Skeletal muscle satellite cell (primary cell): ENCODE data around the gene LIPH.
"Not testable (repeated sequence)": the region's sequence is repeated elsewhere in the genome, so short reads cannot be mapped to it uniquely, and the experiment has no call there.

Experiments used
- H3K27me3 ChIP-seq: 2 replicates; pipeline ENCODE4 v1.7.0; 2013; ENCODE audit warnings: low read length; ENCODE audit not compliant: control insufficient read depth, insufficient read depth
- H3K36me3 ChIP-seq: 2 replicates; pipeline ENCODE4 v1.7.0; 2013; ENCODE audit warnings: mild to moderate bottlenecking, control low read depth, low read length; ENCODE audit not compliant: insufficient read depth
- H3K4me1 ChIP-seq: 2 replicates; pipeline ENCODE4 v1.7.0; 2013; ENCODE audit warnings: low read length; ENCODE audit not compliant: control insufficient read depth, insufficient read depth
- H3K4me2 ChIP-seq: 2 replicates; pipeline ENCODE4 v1.7.0; 2013; ENCODE audit warnings: mild to moderate bottlenecking, low read length
- H3K4me3 ChIP-seq: 2 replicates; pipeline ENCODE4 v1.7.0; 2013; ENCODE audit warnings: low read length
- H3K9ac ChIP-seq: 2 replicates; pipeline ENCODE4 v1.7.0; 2013; ENCODE audit warnings: mild to moderate bottlenecking, low read depth, low read length, moderate library complexity
- H3K9me3 ChIP-seq: replicated peaks from 2 replicates; pipeline ENCODE4 v1.7.0; 2013; ENCODE audit warnings: mild to moderate bottlenecking, control low read depth, low read length

The LIPH gene

GRCh38 chr3:185572183-185572582, 19.8 kb upstream of the LIPH start:
- Histone ChIP-seq H3K36me3 (no peaks in the 10 kb centered on the region), H3K4me1 (no peaks in the 10 kb centered on the region), H3K4me3 (no peak overlapping the region), H3K4me2 (no peak overlapping the region), H3K9ac (no peak overlapping the region), H3K27me3 (peaks cover 15% of the 10 kb centered on the region), H3K9me3 (no peaks in the 10 kb centered on the region)

- H3K4me3 ChIP-seq: no peak overlapping the region
- peaks cover 11% of the 10 kb centered on the region for H3K27me3 ChIP-seq
Measured at GRCh38 chr3:185561958-185562357, 9.6 kb upstream of the LIPH start.

GRCh38 chr3:185561374-185561943, 9.1 kb upstream of the LIPH start:
- Histone ChIP-seq H3K9me3 (no peaks in the 10 kb centered on the region), H3K27me3 (peaks cover 11% of the 10 kb centered on the region), H3K4me3 (no peak overlapping the region), H3K9ac (no peak overlapping the region), H3K4me1 (peaks cover 14% of the 10 kb centered on the region), H3K36me3 (no peaks in the 10 kb centered on the region), H3K4me2 (no peak overlapping the region)

More at GRCh38 chr3:185561958-185562357, 9.6 kb upstream of the LIPH start:
- no peaks in the 10 kb centered on the region for H3K36me3 ChIP-seq
- H3K4me2 ChIP-seq: no peak overlapping the region
- H3K9me3 ChIP-seq: no peaks in the 10 kb centered on the region
- H3K4me1 ChIP-seq: peaks cover 14% of the 10 kb centered on the region
- no peak overlapping the region for H3K9ac ChIP-seq

- Histone ChIP-seq H3K4me3 (no peak overlapping the region), H3K4me1 (peaks cover 14% of the 10 kb centered on the region), H3K36me3 (no peaks in the 10 kb centered on the region), H3K27me3 (peaks cover 11% of the 10 kb centered on the region), H3K4me2 (no peak overlapping the region), H3K9me3 (no peaks in the 10 kb centered on the region), H3K9ac (no peak overlapping the region)
Measured at GRCh38 chr3:185560676-185561075, 8.3 kb upstream of the LIPH start.

GRCh38 chr3:185559706-185560090, 7.3 kb upstream of the LIPH start:
- Histone ChIP-seq H3K4me1 (peaks cover 14% of the 10 kb centered on the region), H3K4me2 (no peak overlapping the region), H3K9ac (no peak overlapping the region), H3K27me3 (peaks cover 11% of the 10 kb centered on the region), H3K9me3 (no peaks in the 10 kb centered on the region), H3K36me3 (no peaks in the 10 kb centered on the region), H3K4me3 (no peak overlapping the region)

GRCh38 chr3:185558395-185558794, 6.0 kb upstream of the LIPH start:
- Histone ChIP-seq H3K36me3 (no peaks in the 10 kb centered on the region), H3K4me2 (no peak overlapping the region), H3K9me3 (no peaks in the 10 kb centered on the region), H3K27me3 (peaks cover 11% of the 10 kb centered on the region), H3K9ac (no peak overlapping the region), H3K4me3 (no peak overlapping the region), H3K4me1 (peaks cover 14% of the 10 kb centered on the region)

GRCh38 chr3:185556640-185557039, 4.3 kb upstream of the LIPH start:
- not testable (repeated sequence) for H3K9me3 ChIP-seq, H3K4me2 ChIP-seq, H3K9ac ChIP-seq, H3K4me3 ChIP-seq, H3K36me3 ChIP-seq, H3K27me3 ChIP-seq
- peaks cover 17% of the 10 kb centered on the region for H3K4me1 ChIP-seq

- Histone ChIP-seq H3K4me1 (peaks cover 14% of the 10 kb centered on the region), H3K4me2 (no peak overlapping the region), H3K4me3 (no peak overlapping the region), H3K9me3 (no peaks in the 10 kb centered on the region), H3K9ac (no peak overlapping the region), H3K36me3 (no peaks in the 10 kb centered on the region), H3K27me3 (no peaks in the 10 kb centered on the region)
Measured at GRCh38 chr3:185555860-185556347, 3.5 kb upstream of the LIPH start.

DNA sequence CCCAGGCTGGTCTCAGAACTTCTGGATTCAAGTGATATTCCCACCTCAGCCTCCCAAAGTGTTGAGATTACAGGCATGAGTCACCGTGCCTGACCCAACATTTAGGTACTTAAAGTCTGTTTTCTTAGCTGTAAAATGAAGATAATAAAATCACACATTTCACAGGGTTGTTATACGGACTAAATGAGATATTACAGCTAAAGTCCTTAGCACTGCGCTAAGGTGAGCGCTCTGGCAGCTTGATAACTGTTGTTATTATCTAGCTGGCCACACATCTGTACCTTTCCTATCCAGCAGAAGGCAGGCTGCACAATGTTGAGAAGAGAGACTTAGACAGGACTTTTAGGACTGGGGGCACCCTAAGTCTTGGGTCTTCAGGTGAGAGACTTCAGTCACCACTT, 2.7 kb upstream of the LIPH start:
- no peak overlapping the region for H3K4me3 ChIP-seq
- H3K4me1 ChIP-seq: peaks cover 15% of the 10 kb centered on the region
- no peak overlapping the region for H3K4me2 ChIP-seq
- no peaks in the 10 kb centered on the region for H3K36me3 ChIP-seq
- no peaks in the 10 kb centered on the region for H3K9me3 ChIP-seq
- H3K9ac ChIP-seq: no peak overlapping the region
- no peaks in the 10 kb centered on the region for H3K27me3 ChIP-seq

GRCh38 chr3:185549651-185550111, 2.7 kb downstream of the LIPH start:
- peak overlapping the region; percentile 11 for H3K9ac ChIP-seq
- H3K27me3 ChIP-seq: peaks cover 1% of the 10 kb centered on the region
- H3K9me3 ChIP-seq: no peaks in the 10 kb centered on the region
- H3K36me3 ChIP-seq: no peaks in the 10 kb centered on the region
- peak overlapping the region; percentile 40 for H3K4me2 ChIP-seq
- no peak overlapping the region for H3K4me3 ChIP-seq
- peaks cover 26% of the 10 kb centered on the region for H3K4me1 ChIP-seq

DNA sequence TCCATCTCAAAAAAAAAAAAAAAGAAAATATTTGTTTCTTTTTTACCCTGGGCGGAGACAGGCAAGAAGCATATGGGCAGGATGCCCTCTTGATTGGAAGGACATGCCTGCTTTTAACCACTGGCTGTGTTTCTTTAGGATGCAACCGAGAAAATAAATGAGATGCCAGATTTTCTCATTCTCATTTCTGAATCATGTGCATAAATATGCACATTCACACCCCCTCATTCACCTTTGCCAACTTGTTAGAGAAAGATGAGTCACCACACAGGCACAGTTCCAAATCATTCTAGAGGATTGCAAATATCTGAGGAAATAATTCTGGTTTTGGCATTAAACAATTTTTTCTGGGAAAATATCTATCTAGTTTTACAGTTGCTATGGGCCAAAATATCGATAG, 3.3 kb downstream of the LIPH start:
- Histone ChIP-seq H3K27me3 (peaks cover 3% of the 10 kb centered on the region), H3K36me3 (no peaks in the 10 kb centered on the region), H3K4me1 (peaks cover 26% of the 10 kb centered on the region), H3K9ac (peak overlapping the region; percentile 11), H3K4me2 (peak overlapping the region; percentile 40), H3K9me3 (no peaks in the 10 kb centered on the region), H3K4me3 (no peak overlapping the region)

DNA sequence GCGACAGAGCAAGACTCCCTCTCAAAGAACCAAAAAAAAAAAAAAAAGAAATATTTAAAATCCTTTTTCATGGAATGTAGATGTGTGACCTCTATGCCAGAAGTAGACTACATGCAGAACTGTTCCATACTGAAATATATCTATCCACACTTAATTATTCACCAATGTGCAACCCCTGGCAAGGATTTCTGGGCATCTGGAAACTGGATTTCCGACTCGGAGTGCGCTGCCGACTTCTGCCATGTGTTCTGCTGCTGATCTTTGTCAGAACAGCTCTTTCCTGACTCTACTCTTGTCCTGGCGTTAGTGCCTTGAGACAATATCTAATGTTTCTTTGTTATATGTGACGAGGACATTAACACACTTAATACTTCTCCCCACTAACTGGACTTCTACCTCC, 11.7 kb downstream of the LIPH start:
- Histone ChIP-seq H3K36me3 (no peaks in the 10 kb centered on the region), H3K9ac (no peak overlapping the region), H3K27me3 (peaks cover 7% of the 10 kb centered on the region), H3K4me3 (no peak overlapping the region), H3K4me1 (peaks cover 11% of the 10 kb centered on the region), H3K4me2 (no peak overlapping the region), H3K9me3 (no peaks in the 10 kb centered on the region)
